ENCODE results near the gene ZYX.
"Not testable (repeated sequence)": the region's sequence is repeated elsewhere in the genome, so short reads cannot be mapped to it uniquely, and the experiment has no call there.

ZYX gene

DNA sequence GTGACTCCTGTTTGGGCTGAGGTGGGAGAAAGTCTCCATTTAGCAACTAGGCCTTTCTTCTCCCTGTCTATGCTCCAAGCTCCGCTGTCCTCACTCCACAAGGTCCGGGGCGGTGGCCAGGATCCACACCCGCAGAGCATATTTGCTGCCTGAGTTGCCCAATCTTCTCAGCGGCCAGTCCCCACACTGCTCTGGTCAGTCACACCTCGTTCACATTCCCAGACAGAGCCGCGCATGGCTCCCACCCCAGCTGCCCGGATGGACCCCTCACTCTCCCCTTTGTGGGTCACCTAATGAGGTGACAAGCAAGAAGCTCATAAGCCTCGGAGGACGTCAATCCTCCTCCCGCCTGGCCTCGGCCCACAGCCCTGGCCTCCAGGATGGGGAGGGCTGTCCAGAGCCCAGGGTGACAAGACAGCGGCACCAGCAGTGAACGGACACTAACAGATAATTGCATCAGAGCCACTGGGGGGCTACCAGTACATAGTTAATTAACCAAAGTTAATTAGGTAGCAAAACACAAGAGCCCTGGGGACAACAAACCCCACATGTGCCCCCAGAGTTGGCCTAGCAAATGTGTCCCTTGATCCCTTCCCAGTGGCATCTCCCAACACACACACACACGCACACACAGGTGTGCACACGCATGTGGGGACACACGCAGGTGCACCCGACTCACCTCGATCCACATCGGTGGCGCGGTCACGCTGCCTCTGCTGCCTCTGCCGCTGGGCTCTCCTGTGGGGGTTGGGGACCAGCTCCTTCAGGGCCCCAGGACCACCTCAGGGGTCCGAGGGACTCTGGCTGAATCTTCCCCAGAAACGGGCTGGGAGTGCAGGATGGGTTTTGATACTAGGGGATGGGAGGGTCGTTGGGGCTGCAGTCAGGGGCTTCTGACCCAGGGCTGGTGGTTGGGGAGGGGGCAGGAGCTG lies 15.7 kb downstream of the ZYX start:
- no peak for DNase-seq

DNA sequence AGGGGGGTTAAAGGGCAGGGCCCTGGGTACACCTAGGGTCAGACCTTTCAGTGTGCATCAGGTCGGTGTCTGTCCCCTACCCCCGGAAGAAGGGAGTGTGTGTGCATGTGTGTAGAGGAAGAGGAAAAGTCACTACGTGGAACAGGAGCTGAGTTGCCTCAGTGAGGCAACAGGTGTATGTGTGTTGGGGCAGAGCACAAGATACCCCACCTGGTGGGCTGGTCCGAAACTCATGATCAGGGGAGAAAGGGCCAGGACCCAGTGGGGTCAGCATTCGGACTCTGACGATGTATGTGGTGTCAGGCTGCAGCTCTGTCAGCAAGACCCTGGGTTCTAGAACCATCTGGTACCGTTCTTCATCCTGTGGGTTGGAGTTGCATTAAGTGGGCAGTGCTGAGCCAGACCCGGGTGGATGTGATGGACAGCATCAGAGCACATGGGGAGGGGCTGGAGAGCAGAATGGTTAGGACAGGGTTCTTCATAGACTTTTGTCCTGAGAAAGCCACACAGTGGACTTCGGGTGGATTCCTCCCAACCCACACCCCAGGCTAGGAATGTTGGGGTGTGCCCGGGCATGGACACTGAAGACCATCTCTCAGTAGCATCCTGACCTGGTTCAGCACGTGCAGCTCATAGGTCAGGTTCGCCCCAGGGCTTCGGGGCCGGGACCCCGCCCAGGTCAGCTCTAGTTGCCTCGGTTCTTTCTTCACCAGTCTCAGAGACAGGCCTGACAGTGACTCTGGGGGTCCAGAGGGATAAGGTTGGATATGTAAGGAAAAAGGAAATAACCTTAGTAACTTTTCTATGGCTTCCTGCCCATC lies 16.8 kb downstream of the ZYX start:
- DNase-seq = no peak

DNA sequence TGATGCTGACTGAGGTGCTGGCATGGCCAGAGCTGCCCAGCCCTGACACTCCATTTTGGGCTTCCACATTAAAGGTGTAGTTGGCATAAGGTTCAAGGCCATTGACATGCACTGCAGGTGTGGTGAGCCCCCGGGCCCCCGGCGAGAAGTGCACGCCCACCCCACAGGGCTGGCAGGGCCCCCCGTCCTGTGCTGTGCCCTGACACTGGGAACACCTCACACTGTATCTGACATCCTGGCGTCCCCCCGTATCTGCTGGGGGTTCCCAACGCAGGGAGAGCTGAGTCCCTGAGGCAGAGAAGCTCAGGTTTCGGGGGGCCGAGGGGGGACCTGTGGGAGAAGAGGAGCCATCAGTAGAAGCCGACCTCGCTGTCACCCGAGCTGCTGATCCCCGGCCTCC lies 17.5 kb downstream of the ZYX start:
- DNase-seq = no peak

DNA sequence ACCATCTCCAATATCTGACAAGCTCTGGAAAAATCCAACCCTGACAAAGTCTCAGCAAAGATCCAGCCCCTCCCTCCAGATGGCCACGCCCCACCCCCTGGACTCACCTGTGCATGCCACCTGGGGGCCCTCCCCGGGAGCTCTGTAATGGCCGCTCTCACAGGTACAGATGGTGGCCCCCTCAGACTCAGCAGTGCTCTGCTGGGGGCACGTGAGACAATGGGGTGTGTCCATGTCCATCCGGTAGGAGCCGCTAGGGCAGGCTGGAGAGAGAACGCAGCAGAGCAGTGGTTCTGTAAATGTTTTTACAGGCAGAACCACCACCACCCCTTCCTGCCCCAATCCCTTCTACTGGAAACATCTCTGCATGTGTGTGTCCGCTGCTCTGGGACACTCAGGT lies 18.0 kb downstream of the ZYX start:
- no peak for DNase-seq

DNA sequence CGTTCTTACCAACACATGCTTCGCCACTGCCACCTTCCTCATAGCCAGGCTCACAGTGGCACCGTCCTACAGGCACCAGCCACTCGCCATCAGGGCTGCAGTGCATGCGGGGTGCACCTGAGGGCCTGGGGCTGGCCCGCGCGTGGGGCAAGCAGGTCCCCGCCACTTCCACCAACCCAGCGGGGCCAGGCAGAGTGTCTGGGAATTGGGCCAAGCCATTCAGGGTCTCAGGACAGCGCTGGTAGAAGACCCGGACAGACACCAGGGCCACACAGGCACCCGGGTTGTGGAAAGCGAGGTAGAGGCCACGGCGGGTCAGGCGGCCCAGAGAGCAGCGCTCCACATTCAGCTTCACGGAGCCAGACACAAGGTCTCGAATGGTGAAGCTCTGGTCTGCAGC lies 18.5 kb downstream of the ZYX start:
- DNase-seq = no peak

DNA sequence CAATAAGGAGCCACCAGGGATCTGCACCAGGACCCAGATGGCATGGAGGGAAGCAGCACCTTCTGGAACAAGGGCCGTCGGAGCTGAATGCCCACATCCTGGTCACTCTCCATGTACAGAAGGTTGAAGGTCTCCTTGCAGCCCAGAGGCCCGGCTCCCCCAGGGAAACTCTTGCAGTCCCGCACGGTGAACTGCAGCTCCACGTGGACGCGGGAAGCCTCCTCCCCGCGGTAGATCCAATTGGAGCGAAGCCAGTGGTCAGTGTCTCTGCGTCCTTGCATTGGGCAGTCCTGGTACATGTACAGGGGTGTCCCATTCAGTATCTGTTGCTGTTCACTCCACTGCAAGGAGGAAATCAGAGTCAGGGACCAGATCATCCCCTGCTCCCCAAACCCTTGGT lies 20.1 kb downstream of the ZYX start:
- no peak for DNase-seq

DNA sequence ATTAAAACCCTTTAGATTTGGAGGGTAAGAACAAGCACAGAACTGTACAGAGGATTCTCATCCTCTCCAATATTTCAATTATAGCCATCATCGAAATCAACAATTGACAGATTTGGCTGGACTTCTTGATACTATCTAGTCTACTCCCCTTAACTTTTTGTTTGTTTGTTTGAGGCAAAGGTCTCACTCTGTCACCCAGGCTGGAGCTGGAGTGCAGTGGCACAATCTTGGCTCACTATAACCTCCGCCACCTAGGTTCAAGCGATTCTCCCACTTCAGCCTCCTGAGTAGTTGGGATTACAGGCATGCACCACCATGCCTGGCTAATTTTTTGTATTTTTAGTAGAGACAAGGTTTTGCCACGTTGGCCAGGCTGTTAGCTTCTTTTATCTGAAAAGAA lies 21.1 kb downstream of the ZYX start:
- not testable (repeated sequence) for DNase-seq

DNA sequence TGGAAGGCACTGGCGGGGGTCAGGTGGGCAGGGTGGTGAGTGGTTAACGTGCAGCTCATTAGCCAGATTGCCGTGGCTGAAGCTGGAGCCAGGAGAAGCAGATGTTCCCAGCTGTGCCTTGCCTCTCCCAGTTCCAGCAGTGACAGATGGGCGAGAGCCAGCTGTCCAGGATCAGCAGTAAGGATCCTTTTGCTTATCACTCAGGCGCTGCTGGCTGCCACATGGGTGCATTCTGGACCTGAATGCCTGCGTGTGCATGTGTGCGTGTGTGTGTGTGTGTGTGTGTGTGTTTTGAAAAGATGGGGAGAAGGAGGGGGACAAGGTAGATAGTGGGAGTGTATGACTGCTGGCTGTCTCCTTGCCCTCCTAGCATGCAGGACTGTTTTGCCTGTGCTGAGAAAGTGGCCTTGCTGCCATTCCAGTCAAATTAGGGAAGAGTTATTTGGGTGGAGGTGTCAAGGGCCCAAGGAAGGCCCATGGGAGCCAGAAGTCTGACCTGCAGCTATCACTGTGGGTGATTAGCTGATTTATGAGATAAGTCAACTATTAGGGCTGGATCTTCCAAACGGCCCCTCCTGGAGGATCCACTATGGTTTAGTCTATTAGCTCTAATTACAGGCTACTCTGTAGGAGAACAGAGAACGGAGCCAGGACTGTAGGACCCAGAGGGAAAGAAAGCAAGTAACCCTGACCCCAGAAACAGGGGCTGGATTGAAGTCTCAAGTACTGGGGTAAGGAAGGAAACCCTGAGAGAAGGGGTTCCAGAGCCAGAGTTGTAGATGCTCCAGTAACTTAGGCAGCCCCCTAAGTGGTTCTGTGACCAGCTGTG lies 24.2 kb downstream of the ZYX start:
- DNase-seq = no peak

DNA sequence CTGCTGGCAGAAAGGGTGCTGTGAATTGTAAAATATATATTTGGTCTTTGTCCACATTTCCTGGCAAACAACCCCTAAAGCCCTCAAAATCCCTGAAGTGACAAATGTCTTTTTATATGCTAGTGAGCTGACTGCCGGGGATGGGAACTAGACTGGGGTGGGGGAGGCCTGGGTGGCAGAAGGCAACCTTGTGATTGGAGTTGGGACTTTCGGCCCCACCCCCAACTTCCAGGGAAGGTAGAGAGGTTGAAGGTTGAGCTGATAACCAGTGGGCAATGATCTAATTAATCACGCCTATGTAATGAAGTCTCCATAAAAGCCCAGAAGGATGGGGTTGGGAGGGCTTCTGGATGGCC lies 24.8 kb downstream of the ZYX start:
- DNase-seq = no peak

DNA sequence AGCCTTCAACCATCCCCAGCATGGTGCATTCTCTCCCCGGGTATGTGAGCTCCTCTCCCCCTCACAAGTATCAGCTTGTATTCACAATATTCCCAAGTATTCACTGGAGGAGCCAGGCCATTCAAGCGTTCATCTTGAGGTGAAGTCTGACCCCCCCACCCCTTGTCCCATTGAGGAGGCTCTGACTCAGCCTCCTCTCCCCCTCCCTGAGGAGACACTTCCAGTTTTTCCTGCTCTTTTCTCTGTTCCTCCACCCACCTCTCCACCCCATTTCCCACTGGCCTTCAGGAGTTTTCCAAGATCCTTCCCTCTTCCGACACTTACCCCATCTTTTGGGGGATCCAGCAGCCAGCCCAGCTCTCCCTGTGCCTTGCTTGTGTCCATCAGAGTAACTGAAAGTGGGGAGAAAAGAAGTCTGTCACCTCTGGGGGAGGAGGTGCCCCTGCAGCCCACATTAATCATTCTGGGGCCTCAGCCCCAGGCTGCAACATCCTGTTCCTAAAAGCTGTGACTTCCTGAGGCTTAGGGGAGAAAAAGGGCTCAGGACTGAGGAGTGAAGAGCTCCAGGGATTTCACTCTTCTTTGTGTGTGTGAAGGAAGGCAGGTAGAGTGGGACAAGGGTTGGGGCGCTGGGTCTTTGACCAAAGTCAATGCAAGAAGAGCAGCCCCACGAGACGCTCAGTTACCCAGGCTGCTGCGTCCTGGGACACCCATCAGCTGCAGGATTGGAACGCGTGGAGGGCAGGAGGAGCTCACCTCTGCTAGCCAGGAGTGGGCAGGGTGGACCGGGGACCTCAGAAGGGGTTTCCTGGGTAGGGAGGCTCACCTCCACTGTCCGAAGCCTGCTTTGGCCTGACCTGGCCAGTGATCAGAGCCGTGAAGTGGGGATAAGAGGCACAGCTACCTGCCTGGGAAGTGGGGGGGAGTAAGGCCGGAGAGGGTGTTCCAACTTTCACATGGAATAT lies 26.4 kb downstream of the ZYX start:
- DNase-seq = no peak

DNA sequence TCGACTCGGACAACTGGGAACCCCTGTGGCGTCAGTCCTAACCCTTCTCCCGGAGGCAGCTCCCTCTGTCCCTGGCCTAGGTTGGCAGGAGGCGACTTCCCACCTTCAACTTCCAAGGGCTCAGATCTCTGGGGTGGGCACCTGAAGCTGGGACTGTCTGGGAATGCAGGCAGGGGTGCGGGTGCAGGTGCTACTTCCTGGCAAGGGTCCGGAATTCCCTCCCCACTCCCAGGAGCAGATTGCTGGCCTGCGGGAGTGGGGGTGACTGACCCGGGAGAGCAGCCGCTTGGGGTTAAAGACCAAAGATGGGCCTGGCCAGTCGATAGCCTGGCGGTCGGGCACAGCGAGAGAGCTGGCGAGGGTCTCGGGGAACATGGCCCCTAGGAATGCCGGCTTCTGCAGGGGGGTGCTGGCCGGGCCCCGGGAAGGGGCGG lies 27.1 kb downstream of the ZYX start:
- DNase-seq = no peak

DNA sequence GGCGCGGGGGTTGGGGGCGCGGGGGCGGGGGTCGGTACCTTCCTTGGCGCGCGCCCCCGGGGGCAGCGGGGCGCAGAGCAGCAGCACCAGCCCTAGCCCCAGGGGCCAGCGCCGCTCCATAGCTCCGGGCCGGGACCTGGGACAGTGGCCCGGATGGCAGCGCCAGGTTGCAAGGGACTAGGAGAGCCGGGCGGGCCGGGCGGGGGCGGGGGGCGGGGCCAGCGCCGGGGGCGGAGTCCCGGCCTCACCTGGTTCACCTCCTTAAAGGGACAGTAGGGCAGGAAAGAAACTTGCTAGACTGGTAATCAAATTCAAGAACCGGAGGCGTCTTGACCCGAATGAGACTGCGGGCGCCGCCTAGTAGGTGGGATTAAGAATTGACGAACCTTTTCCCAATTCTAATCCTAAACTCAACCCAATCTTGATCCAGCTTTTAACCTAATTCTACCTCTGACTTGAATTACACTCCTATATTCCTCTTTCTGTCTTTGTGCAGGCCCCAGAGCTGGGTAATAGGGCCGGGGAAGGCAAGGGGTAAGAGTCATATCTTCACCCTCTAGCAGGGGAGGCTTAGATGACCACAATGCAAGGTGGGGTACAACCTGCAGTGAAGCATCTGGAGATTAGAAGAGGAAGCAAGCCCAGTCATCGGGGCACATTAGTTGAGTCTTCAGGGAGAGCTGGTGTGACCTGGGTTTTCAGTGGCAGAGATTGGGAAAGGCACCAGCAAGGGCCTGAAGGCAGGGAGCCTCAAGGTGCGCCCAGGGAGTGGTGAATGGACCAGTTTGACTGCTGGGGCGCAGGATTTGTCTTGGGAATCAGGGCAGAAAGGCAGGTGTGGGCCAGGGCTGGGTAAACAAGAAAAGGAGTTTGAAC lies 27.8 kb downstream of the ZYX start, which contains the start of gene EPHA1:
Gene EPHA1, minus strand, starts transcription at position 171 of the 876 bp plus-strand sequence. Its CDS starts 51 bp downstream, at position 120.
- peak; percentile 49 for DNase-seq

DNA sequence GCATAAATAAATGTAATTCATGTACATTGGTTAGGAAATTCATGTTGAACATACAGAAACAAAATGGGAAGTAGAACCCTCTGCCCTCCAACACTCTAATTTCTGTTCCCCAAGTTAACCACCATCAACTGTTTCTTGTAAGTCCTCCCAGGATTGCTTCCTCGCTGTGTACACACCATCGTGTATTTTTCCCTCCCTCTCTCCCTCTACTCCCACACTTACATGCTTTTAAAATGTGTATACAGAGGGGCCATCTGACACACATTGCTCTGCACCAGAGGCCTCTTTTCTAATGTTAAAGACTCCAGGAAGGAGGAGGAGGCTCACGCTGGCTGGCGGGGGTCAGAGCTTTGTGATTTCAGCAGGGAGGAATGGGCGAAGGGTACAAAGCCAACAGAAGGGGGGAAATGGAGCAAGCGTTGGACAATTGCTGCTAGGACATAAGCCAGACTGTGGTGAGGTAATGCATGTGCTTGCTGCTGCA lies 29.4 kb downstream of the ZYX start:
- no peak for DNase-seq

DNA sequence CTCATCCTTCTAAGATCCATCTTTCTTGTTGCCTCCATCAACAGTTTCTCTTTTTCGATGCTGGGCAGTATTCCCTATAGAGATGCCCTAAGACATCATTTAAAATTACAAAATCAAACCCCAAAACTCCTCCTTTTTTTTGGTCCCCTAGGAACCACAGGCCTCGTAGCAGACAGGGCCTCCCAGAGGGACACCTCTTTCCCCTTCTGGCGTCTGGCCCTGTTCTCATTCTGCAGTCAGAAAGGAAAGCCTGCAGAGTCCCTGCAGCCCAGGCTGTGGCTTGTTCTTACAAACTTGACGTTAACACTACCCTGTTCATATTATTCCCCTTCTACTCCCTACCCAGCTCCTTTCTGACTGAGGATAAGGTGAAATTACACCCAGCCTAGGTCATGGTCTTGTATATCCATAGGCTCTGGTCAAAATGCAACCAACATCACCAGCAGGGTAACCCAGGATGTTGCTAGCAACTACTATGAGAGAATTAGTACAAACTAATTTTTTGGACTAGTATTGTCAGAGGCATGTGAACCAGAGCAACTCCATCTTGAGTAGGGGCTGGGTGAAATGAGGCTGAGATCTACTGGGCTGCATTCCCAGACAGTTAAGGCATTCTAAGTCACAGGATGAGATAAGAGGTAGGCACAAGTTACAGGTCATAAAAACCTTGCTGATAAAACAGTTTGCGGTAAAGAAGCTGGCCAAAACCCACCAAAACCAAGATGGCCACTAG lies 31.0 kb downstream of the ZYX start:
- no peak for DNase-seq

DNA sequence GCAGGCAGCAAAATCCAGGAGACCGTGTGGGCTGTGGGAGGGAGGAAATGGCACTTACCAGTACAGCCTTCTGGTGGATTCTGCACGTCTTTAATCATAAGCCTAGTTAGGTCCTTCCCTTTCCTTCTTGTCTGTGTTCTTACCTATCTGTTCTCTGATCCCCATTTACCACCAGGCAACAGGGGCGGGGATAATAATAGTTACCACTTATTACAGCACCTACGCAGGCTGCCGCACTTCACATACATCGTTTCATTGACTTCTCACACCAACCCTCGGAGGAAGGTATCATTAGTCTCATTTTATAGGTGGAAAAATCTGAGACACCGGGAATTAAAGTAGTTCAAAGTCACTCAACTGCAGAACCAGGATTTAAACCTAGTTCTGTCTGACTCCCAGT lies 32.0 kb downstream of the ZYX start:
- no peak for DNase-seq

DNA sequence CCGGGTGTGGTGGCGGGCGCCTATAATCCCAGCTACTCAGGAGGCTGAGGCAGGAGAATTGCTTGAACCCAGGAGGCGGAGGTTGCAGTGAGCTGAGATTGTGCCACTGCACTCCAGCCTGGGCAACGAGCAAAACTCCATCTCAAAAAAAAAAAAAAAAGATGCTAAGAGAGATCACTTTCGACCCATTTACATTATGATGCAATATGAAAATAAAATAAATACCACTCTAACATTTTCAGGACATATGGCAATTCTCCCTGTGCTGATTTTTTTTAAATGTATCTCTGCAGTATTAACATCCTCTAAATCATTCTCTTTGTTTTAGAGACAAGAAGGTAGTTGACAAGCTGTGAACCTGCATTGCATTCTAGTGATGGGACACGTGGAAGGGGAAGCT lies 34.1 kb downstream of the ZYX start:
- DNase-seq = not testable (repeated sequence)

DNA sequence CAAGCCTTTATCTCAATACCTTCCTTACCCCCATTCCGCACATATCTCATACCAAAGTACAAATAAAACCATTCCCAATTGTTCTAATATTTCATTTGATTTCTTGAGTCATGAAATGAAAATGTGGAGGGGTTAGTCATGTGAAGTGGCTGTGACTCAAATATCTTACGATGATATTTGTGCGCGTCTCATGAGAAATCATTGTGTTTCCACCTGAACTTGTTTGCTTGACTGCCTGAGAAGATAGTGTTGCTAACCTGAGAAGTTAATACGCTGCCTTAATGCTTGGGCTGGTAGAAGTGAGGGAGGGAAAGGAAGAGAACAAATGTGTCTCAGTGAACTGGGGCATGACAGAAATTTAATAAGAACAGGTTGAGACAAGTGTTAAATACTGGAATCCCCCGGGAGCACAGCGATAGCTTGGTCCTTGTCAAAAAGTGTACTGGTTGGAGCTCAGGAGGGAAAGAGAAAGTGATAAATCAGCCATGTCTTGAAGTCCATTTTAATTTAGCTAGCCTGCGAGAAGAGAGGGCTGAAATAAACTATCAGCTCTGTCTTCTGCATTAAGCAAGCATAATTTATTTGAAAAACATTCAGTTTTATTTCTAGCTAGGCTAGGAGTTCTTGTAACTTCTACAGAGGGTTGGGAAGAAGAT lies 34.7 kb downstream of the ZYX start:
- DNase-seq = no peak

DNA sequence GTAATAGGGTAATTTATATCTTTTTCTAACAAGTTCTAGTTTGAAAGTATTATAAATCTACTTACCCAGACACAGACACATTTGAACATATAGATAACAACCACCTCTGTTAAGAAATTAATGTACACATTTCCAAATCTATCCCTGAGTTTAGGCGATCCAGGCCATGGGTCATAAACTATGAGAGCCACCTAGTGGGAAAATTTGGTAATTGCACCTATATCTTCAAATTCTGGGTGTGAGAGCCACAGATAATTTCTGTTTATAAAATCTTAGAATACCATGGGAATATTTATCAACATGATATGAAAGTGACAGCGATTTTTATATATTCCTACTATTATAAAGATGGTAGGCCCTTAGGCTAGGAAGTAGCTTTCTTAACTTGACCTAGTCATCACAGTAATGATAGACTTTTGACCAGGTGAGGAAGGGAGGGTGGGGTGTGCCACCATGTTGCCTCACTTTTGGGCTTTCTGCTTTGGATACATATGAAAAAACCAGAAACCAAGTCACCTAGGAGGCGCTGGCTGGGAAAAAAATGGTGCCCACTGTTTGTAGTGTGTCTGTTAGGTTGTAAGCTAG lies 35.5 kb downstream of the ZYX start:
- no peak for DNase-seq
